Liver (tissue), 9 donors: ENCODE data around the gene DCAF4. TPM values are rescaled to one million over a fixed set of nuclear protein-coding genes. Genes with fewer than 3 reads are reported as not detected.
"Not testable (repeated sequence)": the region's sequence is repeated elsewhere in the genome, so short reads cannot be mapped to it uniquely, and the experiment has no call there.

Experiments used
- DNase-seq: peaks from one replicate; pipeline ENCODE4 v3.0.0-alpha.2; 2017; ENCODE audit warnings: low spot score
- H3K27ac ChIP-seq, 2 donors: one replicate each; pipeline ENCODE4 v1.7.0; 2013; ENCODE audit warnings: inconsistent platforms in 2 of 2, low read length in 2 of 2, control low read depth in 1 of 2, low read depth in 1 of 2, mild to moderate bottlenecking in 1 of 2
- H3K27me3 ChIP-seq, 4 donors: one replicate each; pipeline versions ENCODE4 v1.6.1 to v1.7.0; 2013; ENCODE audit warnings: low read length in 3 of 4, inconsistent platforms in 1 of 4, mild to moderate bottlenecking in 1 of 4, moderate library complexity in 1 of 4; ENCODE audit not compliant: control insufficient read depth in 4 of 4, insufficient read depth in 4 of 4
- H3K36me3 ChIP-seq, 4 donors: one replicate each; pipeline versions ENCODE4 v1.6.1 to v1.7.0; 2013; ENCODE audit warnings: low read length in 3 of 4, mild to moderate bottlenecking in 3 of 4, low read depth in 1 of 4, moderate library complexity in 1 of 4; ENCODE audit not compliant: control insufficient read depth in 4 of 4, insufficient read depth in 3 of 4
- H3K4me1 ChIP-seq, 4 donors: one replicate each; pipeline versions ENCODE4 v1.6.1 to v1.7.0; 2013; ENCODE audit warnings: low read length in 3 of 4, mild to moderate bottlenecking in 3 of 4, moderate library complexity in 1 of 4; ENCODE audit not compliant: control insufficient read depth in 4 of 4, insufficient read depth in 4 of 4
- H3K4me3 ChIP-seq, 3 donors: one replicate each; pipeline versions ENCODE4 v1.6.1 to v1.7.0; 2013; ENCODE audit warnings: low read length in 3 of 3, control low read depth in 1 of 3, low read depth in 1 of 3, mild to moderate bottlenecking in 1 of 3
- H3K9ac ChIP-seq, 2 donors: one replicate each; pipeline ENCODE4 v1.7.0; 2013; ENCODE audit warnings: low read length in 2 of 2, mild to moderate bottlenecking in 2 of 2, moderate library complexity in 2 of 2, control low read depth in 1 of 2, low read depth in 1 of 2
- H3K9me3 ChIP-seq, 4 donors: one replicate each; pipeline versions ENCODE4 v1.6.1 to v1.7.0; 2013; ENCODE audit warnings: low read length in 3 of 4; ENCODE audit not compliant: control insufficient read depth in 4 of 4
- CTCF ChIP-seq: fragments of 150-350 bp; IDR thresholded peaks from 2 replicates; pipeline ENCODE4 v1.5.1; 2017; ENCODE audit warnings: improper control_type of control experiment, low read depth, low read length; ENCODE audit not compliant: missing input control
- EGR1 ChIP-seq, 2 donors: IDR thresholded peaks; 2 replicates each; pipeline ENCODE4 v1.6.1; 2016 to 2018; ENCODE audit warnings: antibody characterized with exemption in 2 of 2, low read depth in 2 of 2
- FOXA1 ChIP-seq: IDR thresholded peaks from 2 replicates; pipeline ENCODE4 v1.6.1; 2016; ENCODE audit warnings: antibody characterized with exemption
- FOXA2 ChIP-seq: IDR thresholded peaks from 2 replicates; pipeline ENCODE4 v1.6.1; 2016; ENCODE audit warnings: antibody characterized with exemption
- GABPA ChIP-seq, 2 donors: IDR thresholded peaks in 1 of 2; conservative IDR thresholded peaks in 1 of 2; 2 replicates each; pipeline ENCODE4 v1.6.1; 2016; ENCODE audit warnings: antibody characterized with exemption in 2 of 2, mild to moderate bottlenecking in 1 of 2, moderate library complexity in 1 of 2
- HNF4A ChIP-seq, 2 donors: conservative IDR thresholded peaks; 2 replicates each; pipeline ENCODE4 v1.6.1; 2016; ENCODE audit warnings: antibody characterized with exemption in 2 of 2, mild to moderate bottlenecking in 2 of 2
- HNF4G ChIP-seq: IDR thresholded peaks from 2 replicates; pipeline ENCODE4 v1.6.1; 2016; ENCODE audit warnings: antibody characterized with exemption
- JUND ChIP-seq, 2 donors: IDR thresholded peaks; 2 replicates each; pipeline ENCODE4 v1.6.1; 2016; ENCODE audit warnings: antibody characterized with exemption in 2 of 2
- MAX ChIP-seq: IDR thresholded peaks from 2 replicates; pipeline ENCODE4 v1.6.1; 2016; ENCODE audit warnings: antibody characterized with exemption
- NR2F2 ChIP-seq: IDR thresholded peaks from 2 replicates; pipeline ENCODE4 v1.6.1; 2016; ENCODE audit warnings: antibody characterized with exemption
- RAD21 ChIP-seq, 2 donors: IDR thresholded peaks; 2 replicates each; pipeline ENCODE4 v1.6.1; 2016; ENCODE audit warnings: antibody characterized with exemption in 2 of 2, mild to moderate bottlenecking in 2 of 2
- REST ChIP-seq: IDR thresholded peaks from 2 replicates; pipeline ENCODE4 v1.6.1; 2016; ENCODE audit warnings: antibody characterized with exemption, mild to moderate bottlenecking
- RXRA ChIP-seq, 2 donors: IDR thresholded peaks; 2 replicates each; pipeline ENCODE4 v1.6.1; 2017 to 2018; ENCODE audit warnings: antibody characterized with exemption in 2 of 2, mild to moderate bottlenecking in 1 of 2
- SP1 ChIP-seq: IDR thresholded peaks from 2 replicates; pipeline ENCODE4 v1.6.1; 2018; ENCODE audit warnings: antibody characterized with exemption, mild to moderate bottlenecking
- TAF1 ChIP-seq: conservative IDR thresholded peaks from 2 replicates; pipeline ENCODE4 v1.6.1; 2016; ENCODE audit warnings: antibody characterized with exemption, mild to moderate bottlenecking
- ZBTB33 ChIP-seq: IDR thresholded peaks from 2 replicates; pipeline ENCODE4 v1.6.1; 2016; ENCODE audit warnings: antibody characterized with exemption
- WGBS: extraction: QIAGEN DNeasy Blood & Tissue Kit; methylation state at CpG from one replicate; pipeline ENCODE4 v1.1.7; 2013; 5-methylcytosine and 5-hydroxymethylcytosine counted together
- polyA plus RNA-seq, 2 donors: library from polyadenylated mRNA; stranded (reverse) in 1 of 2; unstranded in 1 of 2; fragments of 200-250 nt in 1 of 2; fragments of >200 nt in 1 of 2; fragmentation: Nextera tagmentation in 1 of 2; extraction: Ambion mirVana in 1 of 2; gene quantifications; one replicate each; pipeline versions ENCODE4 v1.2.1 to v1.2.3, GENCODE V29; 2013 to 2015
- total RNA-seq, 2 donors: library from RNA; depleted of rRNA; stranded (reverse); fragments of >200 nt; gene quantifications; one replicate each; pipeline ENCODE4 v1.2.3, GENCODE V29; 2014
- donor health status: healthy.
- donor health status: healthy.
- donor health status: healthy.
- donor health status: healthy.
- donor health status: healthy.

DCAF4 gene
- total and polyA plus RNA-seq, 4 donors: 3.5 to 11.0 (median 6.1) TPM

- Histone ChIP-seq H3K4me3 (no peak overlapping the region), H3K9ac (no peak overlapping the region), H3K4me1 (no peaks in the 10 kb centered on the region), H3K27me3 (no peaks in the 10 kb centered on the region), H3K27ac (no peak overlapping the region), H3K36me3 (peaks cover 2 to 32% (median 27%) of the 10 kb centered on the region in 4 donors), H3K9me3 (no peaks in the 10 kb centered on the region)
- no peak for DNase-seq
- TF ChIP-seq RAD21 (IDR thresholded peaks at IDR 0.05) (no peak), EGR1 (IDR thresholded peaks at IDR 0.05; ENCODE audit: low read depth in 2 of 2) (no peak), FOXA2 (no peak), TAF1 (no peak), JUND (IDR thresholded peaks at IDR 0.05) (no peak), FOXA1 (no peak), HNF4A (conservative IDR thresholded peaks at IDR 0.05) (no peak), NR2F2 (no peak)
- 92% methylated on average over 2 of the region's 2 CpGs for WGBS
These were observed 73.8 kb downstream of the DCAF4 start for GRCh38 chr14:73000073-73000472.

GRCh38 chr14:73003681-73004080, 77.4 kb downstream of the DCAF4 start:
- Histone ChIP-seq H3K36me3 (peaks cover 2 to 10% (median 5%) of the 10 kb centered on the region in 4 donors), H3K9me3 (no peaks in the 10 kb centered on the region), H3K4me1 (peaks cover 0 to 7% (median 5%) of the 10 kb centered on the region in 4 donors), H3K27me3 (no peaks in the 10 kb centered on the region), H3K4me3 (no peak overlapping the region), H3K9ac (no peak overlapping the region), H3K27ac (no peak overlapping the region)
- 96% methylated on average over 6 of the region's 6 CpGs for WGBS
- DNase-seq: peak; percentile 73
- TF ChIP-seq RXRA (IDR thresholded peaks at IDR 0.05) (no peak), JUND (IDR thresholded peaks at IDR 0.05) (no peak), ZBTB33 (no peak), GABPA (IDR thresholded peaks at IDR 0.05 in 1 of 2, conservative IDR thresholded peaks at IDR 0.05 in 1 of 2) (no peak), MAX (no peak), SP1 (no peak), CTCF (no peak), HNF4A (conservative IDR thresholded peaks at IDR 0.05) (no peak), FOXA1 (no peak), HNF4G (no peak), FOXA2 (no peak), REST (no peak), RAD21 (IDR thresholded peaks at IDR 0.05) (no peak), TAF1 (no peak)

GRCh38 chr14:73004641-73005040, 78.4 kb downstream of the DCAF4 start:
- H3K9me3 ChIP-seq, H3K27ac ChIP-seq, H3K27me3 ChIP-seq, H3K9ac ChIP-seq, H3K4me3 ChIP-seq, H3K4me1 ChIP-seq: not testable (repeated sequence)
- peak; percentile 37 for DNase-seq
- H3K36me3 ChIP-seq: peaks cover 2 to 10% (median 5%) of the 10 kb centered on the region in 4 donors
- WGBS: 96% methylated on average over 9 of the region's 9 CpGs
